HUDEP-2 (cell line): ENCODE results near the gene IRS1.
A peak's percentile ranks its signal among the peaks of the same experiment; 100 is the strongest.

Experiments used
- DNase-seq, 76 experiments: peaks; one replicate each; lab custom pipeline; 2025; ENCODE audit not compliant: unreplicated experiment in 76 of 76; lab: John Stamatoyannopoulos, UW

Gene IRS1

GRCh38 chr2:226829721-226830631, 30.4 kb upstream of the IRS1 start:
- DNase-seq: no peak

GRCh38 chr2:226828191-226828590, 28.6 kb upstream of the IRS1 start:
- no peak for DNase-seq

- no peak for DNase-seq
These were observed 25.4 kb upstream of the IRS1 start for GRCh38 chr2:226825056-226825455.

- no peak for DNase-seq
These were observed 19.3 kb upstream of the IRS1 start for GRCh38 chr2:226818930-226819329.

GRCh38 chr2:226813148-226813701, 13.6 kb upstream of the IRS1 start:
- peak in 11 of 76 experiments; percentile 1 to 28 (median 13) for DNase-seq

GRCh38 chr2:226803410-226803809, 3.8 kb upstream of the IRS1 start:
- no peak for DNase-seq

- DNase-seq: peak in 32 of 76 experiments; percentile 4 to 71 (median 45)
These were observed 3.0 kb upstream of the IRS1 start for GRCh38 chr2:226802573-226802972.

GRCh38 chr2:226800941-226801784, 1.5 kb upstream of the IRS1 start:
- DNase-seq: peak in 75 of 76 experiments; percentile 23 to 91 (median 76)

- peak in 9 of 76 experiments; percentile 7 to 39 (median 30) for DNase-seq
These were observed 638 bp upstream of the IRS1 start for GRCh38 chr2:226799976-226800940.

- peak in 13 of 76 experiments; percentile 6 to 49 (median 30) for DNase-seq
These were observed 1.0 kb downstream of the IRS1 start for GRCh38 chr2:226798422-226799210.

GRCh38 chr2:226797989-226798421, 1.6 kb downstream of the IRS1 start:
- DNase-seq: no peak

- DNase-seq: no peak
These were observed 2.2 kb downstream of the IRS1 start for GRCh38 chr2:226797289-226797988.

- no peak for DNase-seq
These were observed 2.8 kb downstream of the IRS1 start for GRCh38 chr2:226796840-226797288.

GRCh38 chr2:226796012-226796839, 3.4 kb downstream of the IRS1 start:
- no peak for DNase-seq

GRCh38 chr2:226795281-226796011, 4.2 kb downstream of the IRS1 start:
- DNase-seq: no peak

- peak in 1 of 76 experiments; percentile 1 for DNase-seq
These were observed 4.9 kb downstream of the IRS1 start for GRCh38 chr2:226794751-226795171.

- no peak for DNase-seq
These were observed 5.4 kb downstream of the IRS1 start for GRCh38 chr2:226794196-226794661.
